HepG2 (cell line): ENCODE measurements around the gene NTRK2. TPM values are rescaled to one million over a fixed set of nuclear protein-coding genes. Genes with fewer than 3 reads are reported as not detected.

Source experiments
- ATAC-seq: fragments of 200-7000 bp; cut with Tn5 transposase; 3 replicates; pipeline ENCODE4 v1.9.1; 2020; ENCODE audit warnings: mild to moderate bottlenecking, moderate library complexity
- BruUV-seq: library from RNA; stranded (reverse); fragments of 400-500 nt; replicated peaks from 2 replicates; lab custom pipeline; 2021; lab: Mats Ljungman, UMichigan
- CTCF ChIA-PET: fragments of 300-600 bp; formaldehyde crosslinking; extraction: SDS; loops from one replicate; lab custom pipeline; 2021; ENCODE audit warnings: low total read pairs, inconsistent platforms, low intra/inter-chr PET ratio; lab: Yijun Ruan, JAX
- POLR2A ChIA-PET: fragments of 350-600 bp; sonication (Branson Sonifier 250); formaldehyde crosslinking; loops from one replicate; lab custom pipeline; 2020; ENCODE audit warnings: antibody characterized with exemption, inconsistent platforms; lab: Yijun Ruan, JAX
- DNase-seq: peaks from one replicate; pipeline ENCODE4 v3.0.0-alpha.2; 2015; ENCODE audit warnings: low spot score
- FAIRE-seq: peaks from 3 replicates; lab custom pipeline; 2011; peaks lifted over from hg19 to GRCh38; lab: Jason Lieb, UNC
- H2AFZ ChIP-seq: one replicate; pipeline ENCODE4 v1.6.1; 2011; ENCODE audit warnings: low read length, inconsistent platforms
- H3K27ac ChIP-seq: fragments of 300-600 bp; 3 replicates; pipeline ENCODE4 v1.8.0; 2011; ENCODE audit warnings: mixed run types, mild to moderate bottlenecking, mixed read lengths, low read length, inconsistent platforms; ENCODE audit not compliant: insufficient read depth; ENCODE audit errors: extremely low read length
- H3K27me3 ChIP-seq, 2 experiments: fragments of 200-600 bp in 1 of 2; 2 replicates in 1 of 2; 3 replicates in 1 of 2; pipeline versions ENCODE4 v1.6.0 to v1.8.0; 2011; ENCODE audit warnings: low read length in 2 of 2, mild to moderate bottlenecking in 2 of 2, moderate library complexity in 2 of 2, inconsistent platforms in 1 of 2; ENCODE audit not compliant: insufficient read depth in 2 of 2, control insufficient read depth in 1 of 2
- H3K36me3 ChIP-seq, 2 experiments: fragments of 200-600 bp in 1 of 2; replicated peaks in 1 of 2; 2 replicates in 1 of 2; 3 replicates in 1 of 2; pipeline versions ENCODE4 v1.5.1 to v1.8.0; 2011; ENCODE audit warnings: low read length in 2 of 2, inconsistent platforms in 1 of 2; ENCODE audit not compliant: insufficient read depth in 2 of 2, control insufficient read depth in 1 of 2
- H3K4me1 ChIP-seq: 2 replicates; pipeline ENCODE4 v1.5.1; 2012; ENCODE audit warnings: low read length, inconsistent platforms; ENCODE audit not compliant: insufficient read depth
- H3K4me2 ChIP-seq: 2 replicates; pipeline ENCODE4 v1.6.0; 2011; ENCODE audit warnings: low read depth, low read length, inconsistent platforms
- H3K4me3 ChIP-seq, 3 experiments: fragments of 200-600 bp in 1 of 3; sonication (generic), shearing (Covaris generic) in 1 of 3; replicated peaks in 1 of 3; 2 replicates each; pipeline ENCODE4 v1.5.1; 2011 to 2016; ENCODE audit warnings: low read length in 3 of 3, inconsistent platforms in 2 of 3, low read depth in 2 of 3, mild to moderate bottlenecking in 2 of 3, control low read depth in 1 of 3, mixed read lengths in 1 of 3; ENCODE audit not compliant: insufficient read depth in 1 of 3
- H3K79me2 ChIP-seq: one replicate; pipeline ENCODE4 v1.6.1; 2011; ENCODE audit warnings: low read length, inconsistent platforms; ENCODE audit not compliant: insufficient read depth
- H3K9ac ChIP-seq: 2 replicates; pipeline ENCODE4 v1.6.0; 2011; ENCODE audit warnings: mild to moderate bottlenecking, low read depth, low read length, inconsistent platforms; ENCODE audit not compliant: insufficient read depth
- H3K9me3 ChIP-seq: 2 replicates; pipeline ENCODE4 v1.5.1; 2012; ENCODE audit warnings: mild to moderate bottlenecking, low read length
- H4K20me1 ChIP-seq: 2 replicates; pipeline ENCODE4 v1.6.0; 2011; ENCODE audit warnings: inconsistent platforms, mild to moderate bottlenecking, low read length, moderate library complexity; ENCODE audit not compliant: insufficient read depth
- ATF7 ChIP-seq, 2 experiments: fragments of 450-650 bp in 1 of 2; sonication (generic) in 1 of 2; formaldehyde crosslinking in 1 of 2; IDR thresholded peaks; 2 replicates each; pipeline versions ENCODE4 v1.4.0 to v1.6.1; 2016 to 2020; ENCODE audit warnings: antibody characterized with exemption in 1 of 2, mild to moderate bottlenecking in 1 of 2, missing genetic modification reagents in 1 of 2
- HNF1B ChIP-seq: sonication (generic); formaldehyde crosslinking; IDR thresholded peaks from 2 replicates; pipeline ENCODE4 v1.5.1; 2020; ENCODE audit warnings: mild to moderate bottlenecking, moderate library complexity, missing genetic modification reagents
- ISL2 ChIP-seq: sonication (generic); formaldehyde crosslinking; IDR thresholded peaks from 2 replicates; pipeline ENCODE4 v1.5.0; 2020; ENCODE audit warnings: missing genetic modification reagents
- MBD4 ChIP-seq: IDR thresholded peaks from 2 replicates; pipeline ENCODE4 v1.6.1; 2012; ENCODE audit warnings: low read length, inconsistent platforms, borderline replicate concordance
- NFKBIZ ChIP-seq: IDR thresholded peaks from 2 replicates; pipeline ENCODE4 v1.6.1; 2018; ENCODE audit warnings: missing genetic modification reagents, missing compliant biosample characterization
- PAX8 ChIP-seq: sonication (generic); formaldehyde crosslinking; IDR thresholded peaks from 2 replicates; pipeline ENCODE4 v1.8.0; 2022; ENCODE audit warnings: mild to moderate bottlenecking, missing genetic modification reagents, borderline replicate concordance
- RCOR2 ChIP-seq: IDR thresholded peaks from 2 replicates; pipeline ENCODE4 v1.6.1; 2016; ENCODE audit warnings: missing biosample characterization, missing genetic modification reagents
- SOX13 ChIP-seq, 3 experiments: fragments of 450-650 bp in 1 of 3; sonication (generic) in 1 of 3; formaldehyde crosslinking in 1 of 3; IDR thresholded peaks in 2 of 3; conservative IDR thresholded peaks in 1 of 3; 2 replicates each; pipeline versions ENCODE4 v1.5.0 to v1.6.1; 2016 to 2020; ENCODE audit warnings: antibody characterized with exemption in 1 of 3, mild to moderate bottlenecking in 1 of 3, missing compliant biosample characterization in 1 of 3, missing genetic modification reagents in 1 of 3, moderate library complexity in 1 of 3
- ZNF350 ChIP-seq: sonication (generic); formaldehyde crosslinking; IDR thresholded peaks from 2 replicates; pipeline ENCODE4 v1.4.0; 2020; ENCODE audit warnings: mild to moderate bottlenecking, low read depth, missing genetic modification reagents, borderline replicate concordance
- ZNF570 ChIP-seq: sonication (generic); formaldehyde crosslinking; IDR thresholded peaks from 2 replicates; pipeline ENCODE4 v1.4.0; 2020; ENCODE audit warnings: mild to moderate bottlenecking, missing genetic modification reagents, borderline replicate concordance
- ZNF597 ChIP-seq: sonication (generic); formaldehyde crosslinking; IDR thresholded peaks from 2 replicates; pipeline ENCODE4 v1.5.0; 2020; ENCODE audit warnings: missing genetic modification reagents
- ZNF761 ChIP-seq: sonication (generic); formaldehyde crosslinking; conservative IDR thresholded peaks from 2 replicates; pipeline ENCODE4 v1.4.0; 2020; ENCODE audit warnings: mild to moderate bottlenecking, missing genetic modification reagents
- ZSCAN30 ChIP-seq: sonication (generic); formaldehyde crosslinking; IDR thresholded peaks from 2 replicates; pipeline ENCODE4 v1.5.0; 2020; ENCODE audit warnings: mild to moderate bottlenecking, missing genetic modification reagents
- WGBS: methylation state at CpG from one replicate; pipeline ENCODE4 v1.1.6; 2017; ENCODE audit warnings: low lambda C conversion rate; 5-methylcytosine and 5-hydroxymethylcytosine counted together
- in situ Hi-C: cut with HindIII; loops from 2 replicates; pipeline ENCODE4 v1.10.0; 2017; ENCODE audit warnings: low pct_unique_long_range_greater_than_20kb; ENCODE audit not compliant: extremely low pct_ligation_motif_present
- intact Hi-C: fragments of 100-400 bp; cut with micrococcal nuclease; formaldehyde crosslinking; loops from one replicate; pipeline ENCODE4 v1.10.0; 2022; ENCODE audit not compliant: unreplicated experiment
- polyA plus RNA-seq, 8 experiments: library from polyadenylated mRNA; depleted of rRNA in 3 of 8; stranded (reverse) in 7 of 8; unstranded in 1 of 8; fragments of >200 nt; fragmentation: Illumina TruSeq in 4 of 8; extraction: Trizol in 4 of 8; gene quantifications; 2 replicates each; pipeline versions ENCODE4 v1.2.1 to v1.2.3, GENCODE V29; 2011 to 2016; ENCODE audit warnings: low read depth in 4 of 8, missing spikeins in 1 of 8, mixed read lengths in 1 of 8; ENCODE audit not compliant: insufficient read depth in 1 of 8
- total RNA-seq, 5 experiments: library from RNA; depleted of rRNA; stranded (reverse); fragments of >200 nt; fragmentation: Illumina TruSeq; extraction: Trizol; gene quantifications; 2 replicates each; pipeline ENCODE4 v1.2.3, GENCODE V29; 2016; ENCODE audit warnings: low read depth in 1 of 5

NTRK2 gene
- total and polyA plus RNA-seq, 2 of the 13 experiments (the other 11 are each of a cell fraction or from before 2014, with no cell fraction given): not detected

- H3K4me2 ChIP-seq: no peak overlapping the region
- in situ Hi-C loops: no loop called here
- H3K27ac ChIP-seq: no peak overlapping the region
- FAIRE-seq (no peak), DNase-seq (no peak), ATAC-seq (no peak)
- no peaks in the 10 kb centered on the region for H3K79me2 ChIP-seq
- no peaks in the 10 kb centered on the region for H4K20me1 ChIP-seq
- H3K9me3 ChIP-seq: peaks cover 11% of the 10 kb centered on the region
- BruUV-seq: no TSS peak
- POLR2A ChIA-PET: no interaction called here
- no peaks in the 10 kb centered on the region for H3K27me3 ChIP-seq
- 0% methylated on average over 2 of the region's 2 CpGs for WGBS
- H3K4me1 ChIP-seq: no peaks in the 10 kb centered on the region
- CTCF ChIA-PET: no interaction called here
- H2AFZ ChIP-seq: no peak overlapping the region
- H3K9ac ChIP-seq: no peak overlapping the region
- TF ChIP-seq NFKBIZ (CRISPR knock-in tag): no peak
- no peak for TF ChIP-seq PAX8
- TF ChIP-seq ATF7 (IDR thresholded peaks at IDR 0.05): peak; percentile 32; the same call in 1 of the 2 replicates
- TF ChIP-seq ATF7 (CRISPR knock-in tag; IDR thresholded peaks at IDR 0.05): no peak
- no peaks in the 10 kb centered on the region for H3K36me3 ChIP-seq
- no peak overlapping the region for H3K4me3 ChIP-seq
- intact Hi-C loops: no loop called here
These were observed 329.1 kb downstream of the NTRK2 start for GRCh38 chr9:84998639-84999038.

GRCh38 chr9:84999788-85000187 is 330.3 kb downstream of the NTRK2 start:
- Histone ChIP-seq H3K27me3 (no peaks in the 10 kb centered on the region), H3K9me3 (peaks cover 11% of the 10 kb centered on the region), H2AFZ (no peak overlapping the region), H3K4me3 (no peak overlapping the region), H3K4me1 (no peaks in the 10 kb centered on the region), H3K4me2 (no peak overlapping the region), H3K9ac (no peak overlapping the region), H4K20me1 (no peaks in the 10 kb centered on the region), H3K79me2 (no peaks in the 10 kb centered on the region), H3K36me3 (no peaks in the 10 kb centered on the region), H3K27ac (no peak overlapping the region)
- ATAC-seq (no peak), FAIRE-seq (no peak), DNase-seq (no peak)
- in situ Hi-C loops (no loop called here), intact Hi-C loops (no loop called here)
- POLR2A ChIA-PET: no interaction called here
- TF ChIP-seq ZNF597: no peak
- TF ChIP-seq ZSCAN30 (CRISPR knock-in tag): no peak
- TF ChIP-seq ZNF761 (CRISPR knock-in tag): no peak
- no peak for TF ChIP-seq ZNF570 (CRISPR knock-in tag)
- no peak for TF ChIP-seq HNF1B (CRISPR knock-in tag)
- TF ChIP-seq RCOR2 (CRISPR knock-in tag): no peak
- no peak for TF ChIP-seq SOX13 (IDR thresholded peaks at IDR 0.05)
- TF ChIP-seq SOX13 (CRISPR knock-in tag; conservative IDR thresholded peaks at IDR 0.05 in 1 of 2, IDR thresholded peaks at IDR 0.05 in 1 of 2): no peak
- TF ChIP-seq MBD4: no peak
- no peak for TF ChIP-seq ISL2 (CRISPR knock-in tag)
- no peak for TF ChIP-seq ZNF350 (CRISPR knock-in tag)
- BruUV-seq: no TSS peak
- 0% methylated on average over 6 of the region's 7 CpGs for WGBS
- CTCF ChIA-PET: no interaction called here
